ENCODE data around the gene CYRIA. TPM values are rescaled to one million over a fixed set of nuclear protein-coding genes. Genes with fewer than 3 reads are reported as not detected.

The CYRIA gene
- total RNA-seq, 2 donors from 2014 or later, result 0.86 to 1.4 TPM

- no peak overlapping the region for H3K4me3 Mint-ChIP-seq
- no peak for DNase-seq
- H3K9me3 Mint-ChIP-seq, result no peaks in the 10 kb centered on the region
- Histone ChIP-seq H3K9me3 (ENCODE audit: control insufficient read depth, low read length) (no peaks in the 10 kb centered on the region), H3K9ac (ENCODE audit: extremely low read depth, low read length, poor library complexity, severe bottlenecking) (no peak overlapping the region), H3K27me3 (ENCODE audit: control insufficient read depth, insufficient read depth, low read length, poor library complexity, severe bottlenecking) (no peaks in the 10 kb centered on the region), H3K36me3 (ENCODE audit: control insufficient read depth, insufficient read depth, low read length) (no peaks in the 10 kb centered on the region), H3K4me1 (ENCODE audit: control insufficient read depth, insufficient read depth, low read length) (no peaks in the 10 kb centered on the region), H3K4me3 (ENCODE audit: low read length) (no peak overlapping the region), H3K27ac (ENCODE audit: low read depth, low read length) (no peak overlapping the region)
- no peak for TF ChIP-seq CTCF (conservative IDR thresholded peaks at IDR 0.05)
- no peaks in the 10 kb centered on the region for H3K4me1 Mint-ChIP-seq
- H3K27ac Mint-ChIP-seq, result no peak overlapping the region
- 89% methylated on average over 2 of the region's 2 CpGs; no CpG with 5 or more reads in 1 of the 2 experiments for WGBS, 2 experiments (ENCODE audit: insufficient coverage in 1 of 2, insufficient read length in 1 of 2)
- peaks cover 2% of the 10 kb centered on the region for H3K27me3 Mint-ChIP-seq (ENCODE audit: insufficient read depth)
- no peaks in the 10 kb centered on the region for H3K36me3 Mint-ChIP-seq (ENCODE audit: low read depth)
These were observed 42.5 kb upstream of the CYRIA start for GRCh38 chr2:16708173-16708572.

- Mint-ChIP-seq H3K4me1 (no peaks in the 10 kb centered on the region), H3K4me3 (no peak overlapping the region), H3K27ac (no peak overlapping the region), H3K27me3 (ENCODE audit: insufficient read depth) (peaks cover 2% of the 10 kb centered on the region), H3K9me3 (no peaks in the 10 kb centered on the region), H3K36me3 (ENCODE audit: low read depth) (no peaks in the 10 kb centered on the region)
- Histone ChIP-seq H3K27ac (ENCODE audit: low read depth, low read length) (no peak overlapping the region), H3K4me3 (ENCODE audit: low read length) (no peak overlapping the region), H3K4me1 (ENCODE audit: control insufficient read depth, insufficient read depth, low read length) (no peaks in the 10 kb centered on the region), H3K9ac (ENCODE audit: extremely low read depth, low read length, poor library complexity, severe bottlenecking) (no peak overlapping the region), H3K27me3 (ENCODE audit: control insufficient read depth, insufficient read depth, low read length, poor library complexity, severe bottlenecking) (no peaks in the 10 kb centered on the region), H3K9me3 (ENCODE audit: control insufficient read depth, low read length) (no peaks in the 10 kb centered on the region), H3K36me3 (ENCODE audit: control insufficient read depth, insufficient read depth, low read length) (no peaks in the 10 kb centered on the region)
- TF ChIP-seq CTCF (conservative IDR thresholded peaks at IDR 0.05), result no peak
- 93 to 100% methylated on average over 1 to 5 of the region's 5 CpGs for WGBS, 2 experiments (ENCODE audit: insufficient coverage in 1 of 2, insufficient read length in 1 of 2)
- no peak for DNase-seq
These were observed 41.5 kb upstream of the CYRIA start for GRCh38 chr2:16707014-16707623.

- Mint-ChIP-seq H3K27ac (no peak overlapping the region), H3K4me3 (no peak overlapping the region), H3K4me1 (no peaks in the 10 kb centered on the region), H3K36me3 (ENCODE audit: low read depth) (no peaks in the 10 kb centered on the region), H3K9me3 (no peaks in the 10 kb centered on the region), H3K27me3 (ENCODE audit: insufficient read depth) (peaks cover 2% of the 10 kb centered on the region)
- 89 to 90% methylated on average over 5 to 11 of the region's 11 CpGs for WGBS, 2 experiments (ENCODE audit: insufficient coverage in 1 of 2, insufficient read length in 1 of 2)
- no peak for TF ChIP-seq CTCF (conservative IDR thresholded peaks at IDR 0.05)
- Histone ChIP-seq H3K9me3 (ENCODE audit: control insufficient read depth, low read length) (no peaks in the 10 kb centered on the region), H3K9ac (ENCODE audit: extremely low read depth, low read length, poor library complexity, severe bottlenecking) (no peak overlapping the region), H3K27me3 (ENCODE audit: control insufficient read depth, insufficient read depth, low read length, poor library complexity, severe bottlenecking) (no peaks in the 10 kb centered on the region), H3K36me3 (ENCODE audit: control insufficient read depth, insufficient read depth, low read length) (no peaks in the 10 kb centered on the region), H3K27ac (ENCODE audit: low read depth, low read length) (no peak overlapping the region), H3K4me1 (ENCODE audit: control insufficient read depth, insufficient read depth, low read length) (no peaks in the 10 kb centered on the region), H3K4me3 (ENCODE audit: low read length) (no peak overlapping the region)
- no peak for DNase-seq
These were observed 35.1 kb upstream of the CYRIA start for GRCh38 chr2:16700551-16701259.
